HFFc6 (cell line): Measurements from ENCODE around the gene TFPI. TPM values are rescaled to one million over a fixed set of nuclear protein-coding genes. Genes with fewer than 3 reads are reported as not detected.

Experiments used
- DNase-seq: peaks from one replicate; pipeline ENCODE4 v3.0.0-alpha.2; 2018
- H3K27ac Mint-ChIP-seq: 2 replicates; pipeline ENCODE4 v1.8.0; 2020; ENCODE audit warnings: mild to moderate bottlenecking, mixed read lengths
- H3K27me3 Mint-ChIP-seq: 2 replicates; pipeline ENCODE4 v1.8.0; 2021; ENCODE audit warnings: mild to moderate bottlenecking, moderate library complexity, mixed read lengths; ENCODE audit not compliant: insufficient read depth
- H3K36me3 Mint-ChIP-seq: 2 replicates; pipeline ENCODE4 v1.8.0; 2021; ENCODE audit warnings: low read depth, mixed read lengths
- H3K4me1 Mint-ChIP-seq: 2 replicates; pipeline ENCODE4 v1.8.0; 2020; ENCODE audit warnings: low read depth, mixed read lengths
- H3K4me3 Mint-ChIP-seq: 2 replicates; pipeline ENCODE4 v1.8.0; 2020; ENCODE audit warnings: mild to moderate bottlenecking, moderate library complexity, mixed read lengths
- H3K9me3 Mint-ChIP-seq: 2 replicates; pipeline ENCODE4 v1.8.0; 2020; ENCODE audit warnings: mild to moderate bottlenecking, mixed read lengths
- CTCF ChIP-seq: fragments of 200-600 bp; sonication (generic); IDR thresholded peaks from 2 replicates; pipeline ENCODE4 v1.5.0; 2021; ENCODE audit warnings: antibody characterized with exemption, mild to moderate bottlenecking
- total RNA-seq, 6 experiments: library from RNA; stranded (reverse); fragmentation: NEBNext Ultra II Directional; extraction: Animal tissue kit (Norgen Biotek cat#: 25700); gene quantifications; 2 replicates in 1 of 6; 3 replicates in 5 of 6; pipeline ENCODE4 v1.2.3, GENCODE V29; 2021

The TFPI gene
- total RNA-seq, 6 experiments from 2014 or later = 25.4 to 42.4 (median 34.7) TPM

- Mint-ChIP-seq H3K4me1 (peaks cover 59% of the 10 kb centered on the region), H3K27me3 (no peaks in the 10 kb centered on the region), H3K4me3 (peak overlapping the region; percentile 93), H3K36me3 (peaks cover 5% of the 10 kb centered on the region; the same call in 1 of the 2 replicates), H3K27ac (peak overlapping the region; percentile 95), H3K9me3 (no peaks in the 10 kb centered on the region)
- DNase-seq = peak; percentile 62
- no peak for TF ChIP-seq CTCF
These were observed 1.2 kb downstream of the TFPI start for GRCh38 chr2:187552828-187553681.

- H3K36me3 Mint-ChIP-seq = peaks cover 5% of the 10 kb centered on the region; the same call in 1 of the 2 replicates
- peak overlapping the region; percentile 93 for H3K4me3 Mint-ChIP-seq
- no peaks in the 10 kb centered on the region for H3K27me3 Mint-ChIP-seq
- no peak for DNase-seq
- H3K4me1 Mint-ChIP-seq = peaks cover 66% of the 10 kb centered on the region
- no peak for TF ChIP-seq CTCF
- H3K9me3 Mint-ChIP-seq = no peaks in the 10 kb centered on the region
- no peak overlapping the region for H3K27ac Mint-ChIP-seq
These were observed 1.9 kb downstream of the TFPI start for GRCh38 chr2:187552381-187552780.

GRCh38 chr2:187550857-187551256 is 3.4 kb downstream of the TFPI start:
- Mint-ChIP-seq H3K9me3 (no peaks in the 10 kb centered on the region), H3K4me1 (peaks cover 81% of the 10 kb centered on the region), H3K27me3 (no peaks in the 10 kb centered on the region), H3K36me3 (peaks cover 5% of the 10 kb centered on the region; the same call in 1 of the 2 replicates), H3K4me3 (no peak overlapping the region), H3K27ac (no peak overlapping the region)
- DNase-seq = no peak
- no peak for TF ChIP-seq CTCF

- H3K27ac Mint-ChIP-seq = no peak overlapping the region; the same call in 1 of the 2 replicates
- H3K36me3 Mint-ChIP-seq = peaks cover 5% of the 10 kb centered on the region; the same call in 1 of the 2 replicates
- no peaks in the 10 kb centered on the region for H3K9me3 Mint-ChIP-seq
- no peak for TF ChIP-seq CTCF
- H3K4me3 Mint-ChIP-seq = no peak overlapping the region
- no peaks in the 10 kb centered on the region for H3K27me3 Mint-ChIP-seq
- DNase-seq = no peak
- peaks cover 85% of the 10 kb centered on the region for H3K4me1 Mint-ChIP-seq
These were observed 4.2 kb downstream of the TFPI start for GRCh38 chr2:187549951-187550555.

- Mint-ChIP-seq H3K4me1 (peaks cover 85% of the 10 kb centered on the region), H3K27me3 (no peaks in the 10 kb centered on the region), H3K36me3 (peaks cover 5% of the 10 kb centered on the region; the same call in 1 of the 2 replicates), H3K4me3 (no peak overlapping the region), H3K27ac (no peak overlapping the region), H3K9me3 (no peaks in the 10 kb centered on the region)
- no peak for DNase-seq
- no peak for TF ChIP-seq CTCF
These were observed 5.0 kb downstream of the TFPI start for GRCh38 chr2:187549193-187549592.
